PC-9 (cell line): ENCODE results near the gene KIFC3. TPM values are rescaled to one million over a fixed set of nuclear protein-coding genes. Genes with fewer than 3 reads are reported as not detected.

Experiments
- BruUV-seq: library from RNA; stranded (reverse); fragments of 400-500 nt; replicated peaks from 2 replicates; lab custom pipeline; 2021; lab: Mats Ljungman, UMichigan
- CTCF ChIA-PET: fragments of 300-600 bp; sonication (Branson Sonifier 250); formaldehyde crosslinking; loops from one replicate; lab custom pipeline; 2022; ENCODE audit warnings: antibody characterized with exemption; lab: Charles Lee
- POLR2A ChIA-PET: fragments of 300-600 bp; sonication (Branson Sonifier 250); formaldehyde crosslinking; loops from one replicate; lab custom pipeline; 2022; ENCODE audit warnings: antibody characterized with exemption; ENCODE audit not compliant: unreplicated experiment; lab: Charles Lee
- DNase-seq, 2 experiments: peaks; one replicate each; pipeline versions ENCODE4 v3.0.0 to v3.0.0-alpha.2; 2015 to 2022; ENCODE audit warnings: mixed read lengths in 1 of 2
- H2AFZ ChIP-seq: fragments of 200-600 bp; sonication (generic); 2 replicates; pipeline ENCODE4 v1.8.1; 2017; ENCODE audit warnings: antibody characterized with exemption
- H3F3A ChIP-seq: fragments of 200-600 bp; sonication (generic); 2 replicates; pipeline ENCODE4 v1.8.1; 2017; ENCODE audit warnings: antibody characterized with exemption, mild to moderate bottlenecking, low read depth; ENCODE audit not compliant: insufficient read depth
- H3K27ac ChIP-seq: fragments of 200-600 bp; sonication (generic); 2 replicates; pipeline ENCODE4 v1.6.1; 2016; ENCODE audit warnings: mixed run types
- H3K27me3 ChIP-seq: fragments of 200-600 bp; sonication (generic); 2 replicates; pipeline ENCODE4 v1.6.1; 2016; ENCODE audit warnings: low read depth, mixed run types; ENCODE audit not compliant: insufficient read depth
- H3K36me3 ChIP-seq: fragments of 200-600 bp; sonication (generic); 2 replicates; pipeline ENCODE4 v1.6.1; 2016; ENCODE audit warnings: low read depth, mixed run types
- H3K4me1 ChIP-seq: fragments of 200-600 bp; sonication (generic); replicated peaks from 2 replicates; pipeline ENCODE4 v1.6.1; 2016; ENCODE audit warnings: mixed run types; ENCODE audit not compliant: insufficient read depth
- H3K4me2 ChIP-seq: fragments of 200-600 bp; sonication (generic); 2 replicates; pipeline ENCODE4 v1.6.1; 2017; ENCODE audit warnings: mixed run types
- H3K4me3 ChIP-seq: fragments of 200-600 bp; sonication (generic); 2 replicates; pipeline ENCODE4 v1.6.1; 2016; ENCODE audit warnings: mixed run types
- H3K79me2 ChIP-seq: fragments of 200-600 bp; sonication (generic); 2 replicates; pipeline ENCODE4 v1.6.1; 2017; ENCODE audit warnings: low read depth, mixed run types
- H3K9me2 ChIP-seq: fragments of 200-600 bp; sonication (generic); 2 replicates; pipeline ENCODE4 v1.8.1; 2017; ENCODE audit warnings: mild to moderate bottlenecking; ENCODE audit not compliant: insufficient read depth
- H3K9me3 ChIP-seq: fragments of 200-600 bp; sonication (generic); 2 replicates; pipeline ENCODE4 v1.8.1; 2016; ENCODE audit warnings: low read depth; ENCODE audit not compliant: insufficient read depth
- H4K20me1 ChIP-seq: fragments of 200-600 bp; sonication (generic); 2 replicates; pipeline ENCODE4 v1.8.1; 2017; ENCODE audit not compliant: insufficient read depth
- EZH2 ChIP-seq: fragments of 200-600 bp; sonication (generic); IDR thresholded peaks from 2 replicates; pipeline ENCODE4 v1.8.0; 2017; ENCODE audit warnings: antibody characterized with exemption, low read depth
- intact Hi-C: fragments of 100-400 bp; cut with micrococcal nuclease; formaldehyde crosslinking; loops from one replicate; pipeline ENCODE4 v1.10.0; 2022; ENCODE audit not compliant: unreplicated experiment
- total RNA-seq: library from RNA; stranded (reverse); gene quantifications from 2 replicates; pipeline ENCODE4 v1.2.3, GENCODE V29; 2021
- TF ChIP-seq, protein P1 (sequence below): fragments of 200-600 bp; sonication (generic); conservative IDR thresholded peaks from 2 replicates; pipeline ENCODE4 v1.6.1; 2017; ENCODE audit warnings: mixed run types, antibody characterized with exemption, mild to moderate bottlenecking, moderate library complexity

The KIFC3 gene
- total RNA-seq, 1 experiment from 2014 or later: 52.5 TPM

DNA sequence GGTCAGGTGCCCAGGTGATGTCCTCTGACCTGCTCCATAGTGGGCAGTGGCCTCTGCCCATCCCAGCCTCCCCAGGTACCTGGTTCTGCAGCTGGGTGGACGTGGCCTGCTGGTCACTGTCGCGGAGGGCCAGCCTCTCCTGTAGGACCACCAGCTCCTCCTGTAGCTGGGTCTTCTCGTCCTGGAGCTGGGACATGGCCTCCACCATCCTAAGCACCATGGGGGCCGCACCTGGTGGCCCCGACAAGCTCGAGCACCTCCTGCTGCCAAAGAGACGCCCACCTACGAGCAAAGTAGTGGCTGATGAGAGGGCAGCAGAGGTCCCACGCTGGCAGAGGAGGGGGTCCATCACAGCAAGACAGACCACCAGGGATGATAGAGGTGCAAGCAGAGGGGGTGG, 16.9 kb downstream of the KIFC3 start:
- peaks cover 13% of the 10 kb centered on the region; the same call in 1 of the 2 replicates for H3F3A ChIP-seq
- no peak overlapping the region for H3K4me2 ChIP-seq
- peaks cover 8% of the 10 kb centered on the region; the same call in 1 of the 2 replicates for H3K36me3 ChIP-seq
- TF ChIP-seq, protein P1, sequence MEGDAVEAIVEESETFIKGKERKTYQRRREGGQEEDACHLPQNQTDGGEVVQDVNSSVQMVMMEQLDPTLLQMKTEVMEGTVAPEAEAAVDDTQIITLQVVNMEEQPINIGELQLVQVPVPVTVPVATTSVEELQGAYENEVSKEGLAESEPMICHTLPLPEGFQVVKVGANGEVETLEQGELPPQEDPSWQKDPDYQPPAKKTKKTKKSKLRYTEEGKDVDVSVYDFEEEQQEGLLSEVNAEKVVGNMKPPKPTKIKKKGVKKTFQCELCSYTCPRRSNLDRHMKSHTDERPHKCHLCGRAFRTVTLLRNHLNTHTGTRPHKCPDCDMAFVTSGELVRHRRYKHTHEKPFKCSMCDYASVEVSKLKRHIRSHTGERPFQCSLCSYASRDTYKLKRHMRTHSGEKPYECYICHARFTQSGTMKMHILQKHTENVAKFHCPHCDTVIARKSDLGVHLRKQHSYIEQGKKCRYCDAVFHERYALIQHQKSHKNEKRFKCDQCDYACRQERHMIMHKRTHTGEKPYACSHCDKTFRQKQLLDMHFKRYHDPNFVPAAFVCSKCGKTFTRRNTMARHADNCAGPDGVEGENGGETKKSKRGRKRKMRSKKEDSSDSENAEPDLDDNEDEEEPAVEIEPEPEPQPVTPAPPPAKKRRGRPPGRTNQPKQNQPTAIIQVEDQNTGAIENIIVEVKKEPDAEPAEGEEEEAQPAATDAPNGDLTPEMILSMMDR: no peak
- no peak for TF ChIP-seq EZH2
- no peak overlapping the region for H3K27ac ChIP-seq
- POLR2A ChIA-PET: no interaction called here
- no peaks in the 10 kb centered on the region for H3K79me2 ChIP-seq
- H3K4me3 ChIP-seq: no peak overlapping the region
- no TSS peak for BruUV-seq
- H3K27me3 ChIP-seq: no peaks in the 10 kb centered on the region
- no peaks in the 10 kb centered on the region for H4K20me1 ChIP-seq
- no peaks in the 10 kb centered on the region for H3K9me2 ChIP-seq
- DNase-seq: no peak
- H3K4me1 ChIP-seq: peaks cover 15% of the 10 kb centered on the region
- CTCF ChIA-PET: no interaction called here
- no peak overlapping the region for H2AFZ ChIP-seq
- intact Hi-C loops: no loop called here
- H3K9me3 ChIP-seq: no peaks in the 10 kb centered on the region; the same call in 1 of the 2 replicates

DNA sequence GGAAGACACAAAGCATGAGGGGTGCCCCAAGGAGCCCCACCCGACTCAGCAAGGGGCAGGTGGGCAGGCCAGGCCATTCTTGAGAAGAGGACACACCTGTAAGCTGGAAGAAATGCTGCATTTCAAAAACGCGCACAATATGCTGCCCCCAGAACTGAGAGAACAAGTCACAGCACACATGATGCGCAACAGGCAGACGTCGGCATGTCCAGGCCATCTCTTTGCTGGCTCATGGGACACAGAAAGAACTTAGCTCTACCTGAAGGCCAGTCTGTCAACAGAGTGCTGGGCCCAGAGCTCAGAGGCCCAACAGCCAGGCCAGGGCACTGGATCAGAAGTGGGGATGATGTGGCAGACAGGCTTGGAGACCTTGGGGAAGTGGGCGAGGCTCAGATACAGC, 18.0 kb downstream of the KIFC3 start:
- Histone ChIP-seq H3K27ac (no peak overlapping the region), H3K36me3 (peaks cover 12% of the 10 kb centered on the region; the same call in 1 of the 2 replicates), H3K4me1 (peaks cover 23% of the 10 kb centered on the region), H3K79me2 (no peaks in the 10 kb centered on the region), H3K4me2 (no peak overlapping the region), H3K4me3 (no peak overlapping the region), H3F3A (peaks cover 22% of the 10 kb centered on the region; the same call in 1 of the 2 replicates), H3K9me2 (no peaks in the 10 kb centered on the region), H2AFZ (no peak overlapping the region), H4K20me1 (no peaks in the 10 kb centered on the region), H3K27me3 (no peaks in the 10 kb centered on the region), H3K9me3 (no peaks in the 10 kb centered on the region; the same call in 1 of the 2 replicates)
- no peak for DNase-seq
- POLR2A ChIA-PET: interaction anchor here (0.5 kb wide), 1 partner anchor 495 kb away, joined by 4 read pairs; no protein-coding TSS in a partner anchor
- TF ChIP-seq EZH2: no peak
- TF ChIP-seq, protein P1: no peak
- intact Hi-C loops: no loop called here
- CTCF ChIA-PET: no interaction called here
- no TSS peak for BruUV-seq

DNA sequence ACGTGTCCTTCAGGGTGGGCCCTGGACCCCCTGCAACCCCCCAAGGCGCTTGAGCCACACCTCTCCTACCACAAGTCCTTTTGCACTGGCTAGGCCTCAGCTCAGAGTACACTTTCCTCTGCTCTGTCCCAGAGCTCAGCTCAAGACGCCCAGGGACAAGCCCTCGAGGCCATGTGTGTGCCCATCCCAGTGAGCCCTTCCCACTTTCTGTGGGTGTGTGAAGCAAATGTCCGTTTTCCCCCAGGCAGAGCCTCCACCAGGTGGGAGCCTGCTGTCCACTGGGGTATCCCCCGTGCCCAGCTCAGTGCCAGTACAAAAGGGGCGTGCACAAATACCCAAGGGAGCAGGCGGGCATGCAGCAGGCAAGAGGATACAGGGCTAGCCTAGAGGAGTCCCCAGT, 18.4 kb downstream of the KIFC3 start:
- Histone ChIP-seq H3K27me3 (no peaks in the 10 kb centered on the region), H2AFZ (no peak overlapping the region), H3K4me2 (no peak overlapping the region), H3K9me2 (no peaks in the 10 kb centered on the region), H3K4me1 (peaks cover 27% of the 10 kb centered on the region), H3K36me3 (peaks cover 12% of the 10 kb centered on the region; the same call in 1 of the 2 replicates), H3K79me2 (no peaks in the 10 kb centered on the region), H3F3A (peaks cover 27% of the 10 kb centered on the region; the same call in 1 of the 2 replicates), H3K27ac (no peak overlapping the region), H4K20me1 (no peaks in the 10 kb centered on the region), H3K4me3 (no peak overlapping the region), H3K9me3 (no peaks in the 10 kb centered on the region; the same call in 1 of the 2 replicates)
- POLR2A ChIA-PET: interaction anchor here (0.5 kb wide), 1 partner anchor 495 kb away, joined by 4 read pairs; no protein-coding TSS in a partner anchor
- CTCF ChIA-PET: no interaction called here
- DNase-seq: no peak
- intact Hi-C loops: no loop called here
- BruUV-seq: no TSS peak
- TF ChIP-seq EZH2: no peak
- TF ChIP-seq, protein P1: no peak
